Mucosa of descending colon (tissue), 3 donors: ENCODE data around the gene KLHL22. TPM values are rescaled to one million over a fixed set of nuclear protein-coding genes. Genes with fewer than 3 reads are reported as not detected.

Source experiments
- ATAC-seq: fragments of 200-7000 bp; cut with Tn5 transposase; one replicate; pipeline ENCODE4 v1.9.1; 2020; ENCODE audit warnings: mild to moderate bottlenecking, moderate library complexity
- DNase-seq, 3 donors: peaks; one replicate each; pipeline ENCODE4 v3.0.0-alpha.2; 2020
- H3K36me3 ChIP-seq: fragments of 200-600 bp; one replicate; pipeline ENCODE4 v1.8.0; 2021; ENCODE audit warnings: low read depth, mild to moderate bottlenecking
- H3K4me1 ChIP-seq: fragments of 200-600 bp; one replicate; pipeline ENCODE4 v1.8.0; 2021; ENCODE audit warnings: low read depth, mild to moderate bottlenecking
- H3K4me3 ChIP-seq: fragments of 200-600 bp; one replicate; pipeline ENCODE4 v1.8.0; 2021; ENCODE audit warnings: mild to moderate bottlenecking
- H3K9me3 ChIP-seq: fragments of 200-600 bp; one replicate; pipeline ENCODE4 v1.8.0; 2021; ENCODE audit warnings: mild to moderate bottlenecking
- CTCF ChIP-seq: fragments of 200-600 bp; IDR thresholded peaks from one replicate; pipeline ENCODE4 v1.8.0; 2022; ENCODE audit warnings: antibody characterized with exemption, mild to moderate bottlenecking
- intact Hi-C, 2 donors: fragments of 100-400 bp; cut with DNase I in 1 of 2; cut with micrococcal nuclease in 1 of 2; formaldehyde crosslinking; loops; one replicate each; pipeline versions ENCODE4 v1.11.0 to v1.11.1; 2022; cut with DNase I, micrococcal nuclease
- total RNA-seq, 3 donors: library from RNA; stranded (reverse); fragmentation: NEBNext Ultra II Directional in 2 of 3; extraction: Animal tissue kit (Norgen Biotek cat#: 25700) in 2 of 3; gene quantifications; one replicate each; pipeline versions ENCODE4 v1.2.1 to v1.2.4, GENCODE V29; 2021 to 2023
- donor health status: DM: no; HTN: no; CAD: no; lungs with moderate emphysema.
- donor health status: DM: no; HTN: no; CAD: no.
- donor health status: DM: no; HTN: yes; CAD: no.

The KLHL22 gene
- total RNA-seq, 3 donors from 2014 or later = 9.5 to 24.1 (median 14.7) TPM

- H3K4me1 ChIP-seq = no peaks in the 10 kb centered on the region
- no peak for ATAC-seq
- H3K9me3 ChIP-seq = no peaks in the 10 kb centered on the region
- DNase-seq = no peak
- TF ChIP-seq CTCF = no peak
- H3K36me3 ChIP-seq = no peaks in the 10 kb centered on the region
- intact Hi-C loops = no loop called here
- no peak overlapping the region for H3K4me3 ChIP-seq
Observed at GRCh38 chr22:20405291-20405930, 90.2 kb downstream of the KLHL22 start.

- H3K4me3 ChIP-seq = no peak overlapping the region
- intact Hi-C loops = no loop called here
- DNase-seq = no peak
- H3K4me1 ChIP-seq = no peaks in the 10 kb centered on the region
- ATAC-seq = no peak
- no peak for TF ChIP-seq CTCF
- H3K36me3 ChIP-seq = no peaks in the 10 kb centered on the region
- no peaks in the 10 kb centered on the region for H3K9me3 ChIP-seq
Observed at GRCh38 chr22:20404881-20405280, 90.7 kb downstream of the KLHL22 start.

GRCh38 chr22:20403779-20404140, 91.8 kb downstream of the KLHL22 start:
- no peaks in the 10 kb centered on the region for H3K4me1 ChIP-seq
- intact Hi-C loops = no loop called here
- H3K36me3 ChIP-seq = no peaks in the 10 kb centered on the region
- DNase-seq (no peak), ATAC-seq (no peak)
- no peak overlapping the region for H3K4me3 ChIP-seq
- no peaks in the 10 kb centered on the region for H3K9me3 ChIP-seq
- TF ChIP-seq CTCF = no peak

GRCh38 chr22:20402960-20403778, 92.4 kb downstream of the KLHL22 start:
- Histone ChIP-seq H3K4me3 (no peak overlapping the region), H3K36me3 (no peaks in the 10 kb centered on the region), H3K4me1 (no peaks in the 10 kb centered on the region), H3K9me3 (no peaks in the 10 kb centered on the region)
- intact Hi-C loops = no loop called here
- no peak for DNase-seq
- TF ChIP-seq CTCF = no peak
- ATAC-seq = no peak

GRCh38 chr22:20401376-20402014, 94.1 kb downstream of the KLHL22 start:
- DNase-seq (no peak), ATAC-seq (no peak)
- Histone ChIP-seq H3K4me3 (no peak overlapping the region), H3K36me3 (no peaks in the 10 kb centered on the region), H3K4me1 (no peaks in the 10 kb centered on the region), H3K9me3 (no peaks in the 10 kb centered on the region)
- TF ChIP-seq CTCF = no peak
- intact Hi-C loops = no loop called here
